GM18867 (cell line): Measurements from ENCODE around the gene DIP2C.
"Not testable (repeated sequence)": the region's sequence is repeated elsewhere in the genome, so short reads cannot be mapped to it uniquely, and the experiment has no call there.

ENCODE experiments used
- ATAC-seq: cut with Tn5 transposase; IDR thresholded peaks from one replicate; pipeline ENCODE4 v1.9.1; 2021; ENCODE audit warnings: mild to moderate bottlenecking, moderate library complexity; ENCODE audit not compliant: unreplicated experiment

Gene DIP2C

GRCh38 chr10:661597-662222 is 27.8 kb downstream of the DIP2C start:
- ATAC-seq, result no peak

- ATAC-seq, result no peak
Measured at GRCh38 chr10:660970-661596, 28.4 kb downstream of the DIP2C start.

- no peak for ATAC-seq
Measured at GRCh38 chr10:660413-660969, 29.0 kb downstream of the DIP2C start.

- ATAC-seq, result peak; percentile 59
Measured at GRCh38 chr10:659688-660141, 29.8 kb downstream of the DIP2C start.

GRCh38 chr10:657816-658350 is 31.6 kb downstream of the DIP2C start:
- not testable (repeated sequence) for ATAC-seq

GRCh38 chr10:656883-657282 is 32.6 kb downstream of the DIP2C start:
- no peak for ATAC-seq

- ATAC-seq, result no peak
Measured at GRCh38 chr10:655184-655583, 34.3 kb downstream of the DIP2C start.

- no peak for ATAC-seq
Measured at GRCh38 chr10:654647-654996, 34.8 kb downstream of the DIP2C start.

GRCh38 chr10:653991-654646 is 35.3 kb downstream of the DIP2C start:
- no peak for ATAC-seq

- ATAC-seq, result not testable (repeated sequence)
Measured at GRCh38 chr10:652832-653459, 36.5 kb downstream of the DIP2C start.

- no peak for ATAC-seq
Measured at GRCh38 chr10:652233-652632, 37.2 kb downstream of the DIP2C start.

GRCh38 chr10:651692-652091 is 37.8 kb downstream of the DIP2C start:
- ATAC-seq, result no peak

GRCh38 chr10:650886-651615 is 38.4 kb downstream of the DIP2C start:
- ATAC-seq, result no peak

GRCh38 chr10:650441-650851 is 39.0 kb downstream of the DIP2C start:
- ATAC-seq, result no peak

- no peak for ATAC-seq
Measured at GRCh38 chr10:649798-650440, 39.5 kb downstream of the DIP2C start.

- no peak for ATAC-seq
Measured at GRCh38 chr10:649445-649797, 40.0 kb downstream of the DIP2C start.

- not testable (repeated sequence) for ATAC-seq
Measured at GRCh38 chr10:647019-647418, 42.4 kb downstream of the DIP2C start.

GRCh38 chr10:646118-646524 is 43.3 kb downstream of the DIP2C start:
- ATAC-seq, result no peak

- ATAC-seq, result no peak
Measured at GRCh38 chr10:644943-645334, 44.5 kb downstream of the DIP2C start.
